ENCODE measurements around the gene UMODL1.

- TF ChIP-seq, protein P1, sequence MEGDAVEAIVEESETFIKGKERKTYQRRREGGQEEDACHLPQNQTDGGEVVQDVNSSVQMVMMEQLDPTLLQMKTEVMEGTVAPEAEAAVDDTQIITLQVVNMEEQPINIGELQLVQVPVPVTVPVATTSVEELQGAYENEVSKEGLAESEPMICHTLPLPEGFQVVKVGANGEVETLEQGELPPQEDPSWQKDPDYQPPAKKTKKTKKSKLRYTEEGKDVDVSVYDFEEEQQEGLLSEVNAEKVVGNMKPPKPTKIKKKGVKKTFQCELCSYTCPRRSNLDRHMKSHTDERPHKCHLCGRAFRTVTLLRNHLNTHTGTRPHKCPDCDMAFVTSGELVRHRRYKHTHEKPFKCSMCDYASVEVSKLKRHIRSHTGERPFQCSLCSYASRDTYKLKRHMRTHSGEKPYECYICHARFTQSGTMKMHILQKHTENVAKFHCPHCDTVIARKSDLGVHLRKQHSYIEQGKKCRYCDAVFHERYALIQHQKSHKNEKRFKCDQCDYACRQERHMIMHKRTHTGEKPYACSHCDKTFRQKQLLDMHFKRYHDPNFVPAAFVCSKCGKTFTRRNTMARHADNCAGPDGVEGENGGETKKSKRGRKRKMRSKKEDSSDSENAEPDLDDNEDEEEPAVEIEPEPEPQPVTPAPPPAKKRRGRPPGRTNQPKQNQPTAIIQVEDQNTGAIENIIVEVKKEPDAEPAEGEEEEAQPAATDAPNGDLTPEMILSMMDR (IDR thresholded peaks at IDR 0.05; ENCODE audit: low read length) = no peak
- TF ChIP-seq EZH2 (optimal IDR thresholded peaks at IDR 0.05; ENCODE audit: low read depth, low read length) (no peak), EZH2phosphoT487 (IDR thresholded peaks at IDR 0.05; ENCODE audit: low read length) (no peak)
Measured at GRCh38 chr21:42085246-42086077, 14.3 kb downstream of the UMODL1 start.

All from MM.1S (cell line).